GM19438 (cell line): Measurements from ENCODE around the gene RNASE1.
"Not testable (repeated sequence)": the region's sequence is repeated elsewhere in the genome, so short reads cannot be mapped to it uniquely, and the experiment has no call there.

Experiments used
- ATAC-seq: cut with Tn5 transposase; IDR thresholded peaks from one replicate; pipeline ENCODE4 v1.9.1; 2021; ENCODE audit warnings: low read depth; ENCODE audit not compliant: unreplicated experiment

The RNASE1 gene

GRCh38 chr14:20802341-20803084 lies at the start of gene RNASE1:
TSS of gene RNASE1 (minus strand) at chr14:20802844. CDS start at chr14:20802068, 776 bp downstream.
- no peak for ATAC-seq

- ATAC-seq: no peak
Observed at GRCh38 chr14:20848955-20849570, 46.4 kb upstream of the RNASE1 start.

- no peak for ATAC-seq
Observed at GRCh38 chr14:20848316-20848954, 45.8 kb upstream of the RNASE1 start.

GRCh38 chr14:20846560-20846959 lies 43.9 kb upstream of the RNASE1 start:
- ATAC-seq: no peak

GRCh38 chr14:20841096-20841495 lies 38.5 kb upstream of the RNASE1 start:
- ATAC-seq: no peak

- ATAC-seq: no peak
Observed at GRCh38 chr14:20837831-20838230, 35.2 kb upstream of the RNASE1 start.

- ATAC-seq: no peak
Observed at GRCh38 chr14:20836668-20837338, 34.2 kb upstream of the RNASE1 start.

- ATAC-seq: no peak
Observed at GRCh38 chr14:20834899-20835298, 32.3 kb upstream of the RNASE1 start.

GRCh38 chr14:20830831-20831230 lies 28.2 kb upstream of the RNASE1 start:
- no peak for ATAC-seq

- ATAC-seq: not testable (repeated sequence)
Observed at GRCh38 chr14:20828024-20828694, 25.5 kb upstream of the RNASE1 start.

GRCh38 chr14:20827326-20827725 lies 24.7 kb upstream of the RNASE1 start:
- no peak for ATAC-seq

GRCh38 chr14:20826666-20827065 lies 24.0 kb upstream of the RNASE1 start:
- ATAC-seq: not testable (repeated sequence)

- ATAC-seq: no peak
Observed at GRCh38 chr14:20823859-20824258, 21.2 kb upstream of the RNASE1 start.

GRCh38 chr14:20821521-20822108 lies 19.0 kb upstream of the RNASE1 start:
- not testable (repeated sequence) for ATAC-seq

GRCh38 chr14:20820063-20820904 lies 17.6 kb upstream of the RNASE1 start:
- ATAC-seq: no peak

- no peak for ATAC-seq
Observed at GRCh38 chr14:20818861-20819260, 16.2 kb upstream of the RNASE1 start.

- ATAC-seq: not testable (repeated sequence)
Observed at GRCh38 chr14:20815946-20816345, 13.3 kb upstream of the RNASE1 start.

GRCh38 chr14:20811986-20812975 lies 9.6 kb upstream of the RNASE1 start:
- ATAC-seq: no peak
